Islet precursor cell (in vitro differentiated cells): ENCODE data around the gene ECT2.
A peak's percentile ranks its signal among the peaks of the same experiment; 100 is the strongest.
"Not testable (repeated sequence)": the region's sequence is repeated elsewhere in the genome, so short reads cannot be mapped to it uniquely, and the experiment has no call there.

Source experiments
- DNase-seq: peaks from one replicate; pipeline ENCODE4 v3.0.0-alpha.2; 2018

ECT2 gene

DNA sequence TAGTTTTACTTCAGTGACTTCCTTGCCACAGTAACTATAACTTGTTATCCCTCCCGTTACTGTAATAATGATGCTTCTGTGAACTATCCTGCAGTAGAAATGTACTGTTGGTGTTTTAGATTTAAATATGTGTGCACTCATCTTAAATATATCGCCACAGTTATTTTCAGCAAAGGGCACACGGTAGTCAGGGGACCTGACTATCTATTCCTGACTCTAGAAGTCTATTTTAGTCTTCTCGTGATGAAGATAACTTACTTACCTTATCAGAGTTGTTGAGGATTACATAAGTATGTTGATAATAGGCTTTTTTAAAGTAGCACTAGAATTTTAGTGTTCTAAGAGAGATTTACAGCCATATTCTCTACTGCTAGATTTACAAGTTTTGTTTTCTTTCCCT, 65.3 kb downstream of the ECT2 start:
- DNase-seq, result no peak

DNA sequence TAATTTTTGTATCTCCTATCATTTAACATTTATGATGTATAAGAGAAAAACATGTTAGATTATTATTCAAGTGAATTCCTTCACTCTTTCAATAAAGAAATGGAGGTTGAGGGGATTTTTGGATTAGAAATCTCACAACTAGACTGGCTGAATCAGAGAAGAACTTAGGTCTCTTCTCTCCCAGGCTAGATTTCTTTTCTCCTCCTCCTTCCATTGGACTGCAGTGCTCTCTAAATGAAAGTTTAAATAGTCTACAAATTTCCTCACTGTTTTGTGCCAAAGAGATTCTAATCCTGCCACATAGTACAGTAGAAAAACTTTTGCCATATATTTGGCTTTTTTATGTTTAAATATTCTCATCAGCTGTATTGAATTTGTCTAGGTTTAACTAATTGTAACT, 65.8 kb downstream of the ECT2 start:
- no peak for DNase-seq

DNA sequence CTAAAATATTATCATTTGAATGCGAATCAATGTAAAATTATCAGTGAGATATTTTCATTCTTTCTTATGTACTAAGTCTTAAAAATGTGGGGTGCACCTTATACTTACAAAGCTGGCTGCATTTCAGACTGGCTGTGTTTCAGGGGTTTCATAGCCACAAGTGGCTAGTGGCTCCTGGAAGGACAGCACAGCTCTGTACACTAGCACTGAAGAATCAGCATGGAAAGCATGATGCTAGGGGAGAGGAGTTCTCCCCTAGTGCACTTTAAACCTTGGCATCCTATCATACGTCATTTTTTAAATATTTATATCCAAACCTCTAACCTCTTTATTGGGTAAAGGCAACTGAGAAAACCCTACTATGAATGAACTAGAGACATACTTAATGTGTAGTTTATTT, 66.4 kb downstream of the ECT2 start:
- DNase-seq, result no peak

DNA sequence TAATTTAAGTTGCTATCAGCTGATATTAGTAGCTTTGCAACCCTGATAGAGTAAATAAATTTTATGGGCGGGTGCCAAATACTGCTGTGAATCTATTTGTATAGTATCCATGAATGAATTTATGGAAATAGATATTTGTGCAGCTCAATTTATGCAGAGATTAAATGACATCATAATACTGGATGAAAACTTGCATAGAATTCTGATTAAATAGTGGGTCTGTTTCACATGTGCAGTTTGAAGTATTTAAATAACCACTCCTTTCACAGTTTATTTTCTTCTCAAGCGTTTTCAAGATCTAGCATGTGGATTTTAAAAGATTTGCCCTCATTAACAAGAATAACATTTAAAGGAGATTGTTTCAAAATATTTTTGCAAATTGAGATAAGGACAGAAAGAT, 70.0 kb downstream of the ECT2 start:
- DNase-seq, result no peak

DNA sequence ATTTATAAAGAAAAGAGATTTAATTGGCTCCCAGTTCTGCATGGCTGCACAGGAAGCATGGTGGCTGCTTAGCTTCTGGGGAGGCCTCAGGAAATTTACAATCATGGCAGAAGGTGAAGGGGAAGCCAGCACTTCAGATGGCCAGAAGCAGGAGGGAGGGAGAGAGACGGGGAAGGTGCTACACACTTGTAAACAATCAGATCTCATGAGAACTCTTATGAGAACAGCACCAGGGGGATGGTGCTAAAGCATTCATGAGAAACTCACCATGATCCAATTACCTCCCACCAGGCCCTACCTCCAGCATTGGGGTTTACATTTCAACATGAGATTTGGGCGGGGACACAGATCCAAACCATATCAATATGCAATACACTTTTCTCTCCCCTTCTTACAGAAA, 73.7 kb downstream of the ECT2 start:
- DNase-seq, result no peak

DNA sequence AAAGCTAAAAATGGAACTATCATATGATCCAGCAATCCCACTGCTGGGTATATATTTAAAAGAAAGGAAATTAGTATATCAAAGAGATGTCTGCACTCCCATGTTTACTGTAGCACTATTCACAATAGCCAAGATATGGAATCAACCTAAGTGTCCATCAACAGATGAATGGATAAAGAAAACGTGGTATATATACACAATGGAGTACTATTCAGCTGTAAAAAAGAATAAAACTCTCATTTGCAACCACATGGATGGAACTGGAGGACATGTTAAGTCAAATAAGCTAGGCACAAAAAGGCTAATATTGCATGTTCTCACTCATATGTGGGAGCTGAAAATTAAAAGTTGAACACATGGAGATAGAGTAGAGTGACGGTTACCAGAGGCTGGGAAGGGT, 76.7 kb downstream of the ECT2 start:
- not testable (repeated sequence) for DNase-seq

DNA sequence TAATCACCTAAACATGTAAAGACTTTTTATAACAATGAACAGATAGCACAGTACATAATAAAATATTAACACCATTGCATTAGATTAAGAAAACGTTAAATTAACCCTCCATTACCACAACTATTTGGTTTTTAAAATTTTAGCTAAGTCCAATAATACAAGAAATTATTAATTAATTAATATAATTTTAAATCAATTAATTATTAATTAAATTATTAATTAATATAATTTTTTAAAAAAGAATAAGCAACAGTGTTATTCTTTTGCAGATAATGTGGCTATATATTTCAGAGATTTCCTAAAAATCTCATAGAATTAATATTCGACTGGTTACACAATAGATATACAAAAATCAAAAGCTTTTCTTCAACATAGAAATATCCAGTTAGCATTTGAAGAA, 82.5 kb downstream of the ECT2 start:
- DNase-seq, result no peak

DNA sequence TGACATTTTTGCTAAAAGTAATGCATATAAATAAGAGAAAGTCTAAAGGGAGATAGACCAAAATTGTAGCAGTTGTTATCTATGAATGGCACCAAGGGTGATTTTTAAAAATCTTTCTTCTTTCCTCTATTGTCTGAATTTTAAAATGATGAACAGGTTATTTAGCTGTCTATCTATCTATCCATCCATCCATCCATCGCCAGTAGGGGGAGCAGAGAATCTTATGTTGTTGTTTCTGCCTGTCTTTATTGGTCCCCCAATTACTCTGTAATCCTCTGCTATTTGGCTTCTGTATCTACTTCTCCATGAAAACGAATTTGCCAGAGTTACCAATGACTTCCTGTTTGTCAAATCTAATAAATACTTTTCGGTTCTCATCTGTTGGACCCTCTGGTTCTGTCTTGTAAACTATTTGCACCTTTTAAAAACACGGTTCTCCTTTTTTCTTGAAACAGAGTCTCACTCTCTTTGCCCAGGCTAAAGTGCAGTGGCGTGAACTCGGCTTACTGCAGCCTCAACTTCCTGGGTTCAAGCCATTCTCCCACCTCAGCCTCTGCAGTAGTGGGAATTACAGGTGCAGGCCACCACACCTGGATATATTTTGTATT, 86.0 kb downstream of the ECT2 start:
- peak; percentile 59 for DNase-seq

DNA sequence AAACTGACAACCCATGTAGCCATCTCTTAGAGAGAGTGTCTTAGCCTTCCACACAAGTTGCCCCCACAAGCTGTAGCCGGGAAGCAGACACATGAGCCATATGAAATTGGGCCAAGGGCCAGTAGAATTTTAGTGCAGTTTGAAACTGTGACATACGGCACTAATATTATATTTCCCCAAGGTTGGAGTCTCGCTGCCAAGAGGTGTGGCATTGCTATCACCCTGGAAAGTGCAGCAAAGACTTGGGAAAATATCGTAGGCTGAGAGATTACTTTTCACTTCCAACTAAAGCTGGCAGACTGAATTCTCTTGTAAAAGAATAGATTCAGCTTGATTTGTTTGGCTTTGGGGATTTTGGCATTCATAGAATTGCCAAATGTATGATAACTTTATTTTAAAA, 89.2 kb downstream of the ECT2 start:
- DNase-seq, result no peak

DNA sequence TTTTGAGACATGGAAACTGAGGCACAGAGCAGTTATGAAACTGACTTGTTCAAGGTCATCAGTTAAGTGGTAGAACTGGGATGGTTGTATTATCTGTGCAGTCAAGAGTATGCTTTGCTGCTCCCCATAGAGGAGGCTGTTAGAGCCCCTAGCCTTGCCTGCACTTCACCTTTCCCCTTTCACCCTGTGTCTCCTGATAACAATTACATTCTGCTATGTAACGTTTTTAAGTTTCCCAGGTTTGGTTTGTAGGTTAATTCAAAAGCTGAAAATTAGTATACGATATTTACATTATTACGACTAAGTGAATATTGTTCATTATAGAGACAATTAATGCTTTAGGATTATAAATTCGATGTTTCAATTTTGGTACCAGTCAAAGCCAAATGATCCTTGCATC, 89.9 kb downstream of the ECT2 start:
- DNase-seq, result no peak

DNA sequence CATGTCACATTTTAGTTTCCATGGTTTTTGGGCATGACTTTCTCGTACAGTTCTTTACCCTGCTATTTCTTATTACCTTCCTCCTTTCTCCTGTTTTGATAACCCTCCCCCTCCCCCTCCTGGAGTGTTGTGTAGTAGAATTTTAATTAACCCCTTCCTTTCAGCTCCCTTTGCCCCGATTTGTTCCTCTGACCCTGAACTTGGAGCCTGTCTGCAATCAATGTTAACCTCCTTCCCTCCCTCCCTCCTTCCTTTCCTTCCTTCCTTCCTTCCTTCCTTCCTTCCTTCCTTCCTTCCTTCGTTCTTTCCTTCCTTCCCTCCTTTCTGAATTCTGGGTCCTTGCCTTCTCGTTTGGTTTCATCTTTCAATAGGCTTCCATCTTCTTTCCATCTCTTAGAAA, 90.4 kb downstream of the ECT2 start:
- DNase-seq, result no peak

DNA sequence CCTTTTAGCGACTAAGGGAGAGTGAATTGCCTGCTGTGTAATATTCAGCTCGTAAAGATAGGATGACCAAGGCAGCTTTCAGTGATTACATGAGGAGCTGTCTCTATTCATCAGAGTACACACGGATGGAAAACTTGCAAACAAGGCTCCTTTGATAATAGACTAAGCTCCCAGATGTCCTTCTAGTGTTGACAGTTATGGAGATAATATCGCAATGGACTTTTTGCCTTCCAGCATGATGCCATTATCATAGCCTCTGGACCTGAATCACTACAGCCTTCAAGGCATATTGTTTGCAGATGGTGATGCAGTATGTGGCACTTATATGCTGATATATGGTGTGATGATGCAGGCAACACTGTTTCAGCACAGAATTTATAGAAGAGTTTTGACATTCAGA, 93.9 kb downstream of the ECT2 start:
- peak; percentile 56 for DNase-seq

DNA sequence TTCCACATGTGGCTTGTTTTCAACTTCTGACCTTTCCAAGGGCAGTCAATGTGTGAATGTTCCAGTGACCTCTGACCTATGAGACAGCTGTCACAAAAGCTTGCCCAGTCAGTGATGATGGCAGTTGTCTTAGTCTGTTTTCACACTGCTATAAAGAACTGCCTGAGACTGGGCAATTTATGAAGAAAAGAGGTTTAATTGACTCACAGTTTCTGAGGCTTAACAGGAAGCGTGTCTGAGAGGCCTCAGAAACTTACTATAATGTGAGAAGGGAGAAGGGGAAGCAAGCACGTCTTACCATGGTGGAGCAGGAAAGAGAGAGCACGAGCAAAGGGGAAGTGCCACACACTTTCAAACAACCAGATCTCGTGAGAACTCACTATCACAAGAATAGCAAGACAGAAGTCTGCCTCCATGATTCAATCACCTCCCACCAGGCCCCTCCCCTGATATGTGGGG, 95.6 kb downstream of the ECT2 start:
- DNase-seq, result no peak

DNA sequence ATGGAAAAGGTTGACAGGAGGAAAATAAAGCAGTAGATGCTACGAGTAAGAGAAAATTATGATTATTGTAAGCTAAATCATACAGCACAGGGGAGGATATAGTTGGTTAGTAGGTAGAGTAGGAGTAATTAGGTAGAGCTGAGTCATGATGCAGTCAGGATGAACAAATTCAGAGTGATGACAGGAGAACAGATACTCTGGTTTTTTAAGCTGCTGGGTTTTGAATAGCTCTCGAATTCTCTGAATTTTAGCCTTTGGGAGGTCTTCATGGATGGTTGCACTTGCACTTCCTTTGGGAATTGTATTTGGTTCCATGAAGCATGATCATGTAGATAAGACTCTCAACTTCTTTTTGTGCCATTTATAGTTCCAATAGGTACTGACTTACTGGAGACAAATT, 96.2 kb downstream of the ECT2 start:
- DNase-seq, result no peak

DNA sequence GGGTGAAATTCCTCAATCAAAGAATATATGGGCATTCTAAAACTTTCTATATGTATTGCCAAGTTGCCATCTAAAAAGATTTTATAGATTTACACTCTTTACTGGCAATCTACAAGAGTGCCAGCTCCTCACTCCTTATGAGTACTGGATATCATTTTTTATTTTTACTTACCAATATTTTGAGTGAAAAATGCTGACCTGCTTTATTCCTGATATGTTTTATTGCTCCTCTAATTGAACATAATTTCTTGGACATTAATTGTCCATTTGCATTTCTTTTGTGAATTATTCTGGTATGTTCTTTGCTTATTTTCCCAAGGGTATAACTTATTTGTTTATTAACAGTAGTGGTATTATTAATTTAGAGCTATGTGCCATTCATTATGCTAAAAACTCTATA, 96.8 kb downstream of the ECT2 start:
- DNase-seq, result no peak

DNA sequence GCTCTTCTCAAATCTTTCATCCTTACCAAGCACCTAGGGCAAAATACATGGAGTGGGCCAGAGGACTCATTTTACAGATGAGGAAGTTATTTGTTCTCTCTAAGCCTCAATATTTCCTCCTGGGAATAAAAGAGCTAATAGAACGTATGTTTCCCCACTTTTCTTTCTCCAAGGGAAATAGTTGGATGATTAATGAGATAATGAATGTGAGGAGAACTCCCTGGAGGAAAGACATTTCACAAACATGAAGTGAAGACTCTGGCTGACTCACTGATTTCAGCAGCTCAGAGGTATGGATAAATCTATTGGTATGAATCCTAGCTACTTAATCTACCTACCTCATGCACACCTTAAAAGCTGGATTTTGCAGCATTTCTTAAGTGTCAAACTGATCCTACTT, 98.4 kb downstream of the ECT2 start:
- no peak for DNase-seq

DNA sequence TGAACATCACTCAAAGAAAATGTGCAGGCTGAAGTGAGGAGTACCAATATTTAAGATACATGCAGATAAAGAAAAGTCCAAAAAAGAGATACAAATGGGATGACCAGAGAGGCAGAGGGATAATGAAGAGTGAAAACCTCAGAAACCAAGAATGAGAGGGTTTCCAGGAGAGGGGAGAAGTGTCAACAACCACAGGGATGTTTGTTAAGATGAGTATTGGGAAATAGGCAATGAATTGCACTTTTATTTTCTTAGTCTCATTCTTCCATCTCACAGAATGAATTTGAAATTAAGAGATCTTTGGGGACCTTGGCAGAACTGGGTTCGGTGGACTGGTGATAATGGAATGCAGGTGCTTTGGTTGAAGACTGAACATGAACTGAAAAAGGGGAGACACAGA, 102.5 kb downstream of the ECT2 start:
- DNase-seq, result no peak

DNA sequence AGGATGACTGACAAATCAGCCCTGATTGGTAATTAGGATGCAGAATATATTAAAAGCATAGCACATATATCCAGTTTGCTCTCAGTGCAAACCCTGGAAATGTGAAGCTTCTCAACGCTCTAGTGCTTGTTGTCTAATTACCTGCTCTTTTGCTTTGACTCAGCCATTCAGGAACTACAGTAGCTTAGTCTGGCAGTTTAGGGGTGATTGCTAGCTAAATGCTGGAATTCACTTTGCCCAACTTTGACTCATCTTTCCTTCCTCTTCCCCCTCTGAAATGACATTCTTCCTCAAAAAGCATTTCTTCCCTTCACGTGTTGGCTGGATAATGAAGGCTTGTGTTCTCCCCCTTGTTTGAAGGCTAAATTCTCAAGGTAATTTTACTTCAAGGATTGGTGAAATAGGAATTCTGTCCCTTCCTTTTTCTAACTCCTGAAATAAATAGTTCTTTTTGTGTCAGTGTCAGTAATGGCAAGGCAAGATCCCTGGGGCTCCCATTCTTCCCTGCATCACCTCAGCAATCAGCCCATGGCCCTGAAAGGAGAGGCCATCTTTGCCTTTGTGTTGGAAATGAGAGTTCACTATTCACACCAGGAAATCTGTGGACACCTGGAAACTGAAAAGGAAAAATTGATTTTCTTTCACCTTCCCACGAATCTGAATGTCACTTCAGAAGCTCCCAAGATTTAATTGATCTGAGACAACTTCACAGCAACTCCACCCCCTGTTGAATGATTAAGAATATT, 103.6 kb downstream of the ECT2 start:
- no peak for DNase-seq

DNA sequence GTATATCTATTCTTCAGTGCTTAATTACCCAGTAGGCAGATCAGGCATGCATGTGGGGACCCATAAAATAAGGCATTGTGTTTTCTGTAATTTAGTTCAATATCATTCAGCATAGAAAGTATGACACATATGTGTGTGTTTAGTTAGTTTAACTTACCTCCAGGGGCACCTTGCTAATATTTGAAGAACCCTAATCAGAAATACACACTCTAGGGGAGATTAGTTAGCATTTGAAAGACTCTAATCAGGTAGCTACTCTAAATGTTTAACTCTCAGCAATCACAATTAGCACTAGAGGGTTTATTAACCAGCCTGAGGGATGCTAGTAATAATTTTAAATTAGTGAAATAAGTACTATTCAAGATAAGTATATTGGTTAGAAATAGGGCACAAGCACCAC, 104.5 kb downstream of the ECT2 start:
- DNase-seq, result no peak

DNA sequence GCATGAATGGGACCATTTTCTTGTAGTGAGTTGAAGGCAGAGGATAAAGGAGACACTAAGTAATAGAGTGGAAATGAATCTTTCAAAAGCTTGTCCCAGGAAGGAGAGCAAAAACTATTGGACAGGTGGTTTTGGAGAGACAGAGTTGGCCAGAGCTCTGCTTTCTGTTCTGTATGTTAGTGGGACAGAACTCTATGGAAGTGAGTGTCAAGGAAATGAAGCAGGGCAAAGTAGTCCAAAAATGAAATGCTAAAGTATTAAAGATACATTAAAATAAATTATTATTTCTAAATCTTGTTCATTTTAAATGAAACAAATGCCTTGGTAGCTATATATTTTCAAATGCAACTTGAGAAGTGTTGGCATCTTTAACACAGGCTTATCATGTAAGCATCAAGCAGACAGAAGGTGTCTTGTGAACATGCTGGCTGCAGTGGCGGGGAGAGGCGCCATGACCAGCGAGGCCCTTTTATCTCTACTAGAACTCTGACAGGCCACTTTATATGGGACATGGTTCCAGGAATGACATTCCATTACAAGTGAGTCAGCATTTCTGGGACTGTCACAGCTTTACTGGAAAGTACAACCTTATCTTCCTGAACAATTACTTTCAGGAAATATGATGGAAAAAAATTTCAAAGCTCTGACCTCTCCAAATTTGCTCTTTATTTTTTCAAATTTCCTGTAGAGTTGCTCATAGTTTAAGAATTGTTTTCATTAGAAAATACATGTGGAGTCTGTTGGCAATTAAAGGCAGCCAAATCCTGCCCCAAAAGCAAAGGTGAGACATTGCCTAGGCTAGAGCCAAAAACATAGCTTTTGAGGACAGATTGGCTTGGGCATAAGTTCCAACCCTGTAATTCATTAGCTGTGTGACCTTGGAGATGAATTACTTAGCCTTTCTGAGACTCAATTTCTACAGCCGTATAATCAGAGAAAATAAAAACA, 106.5 kb downstream of the ECT2 start:
- DNase-seq, result peak; percentile 82

DNA sequence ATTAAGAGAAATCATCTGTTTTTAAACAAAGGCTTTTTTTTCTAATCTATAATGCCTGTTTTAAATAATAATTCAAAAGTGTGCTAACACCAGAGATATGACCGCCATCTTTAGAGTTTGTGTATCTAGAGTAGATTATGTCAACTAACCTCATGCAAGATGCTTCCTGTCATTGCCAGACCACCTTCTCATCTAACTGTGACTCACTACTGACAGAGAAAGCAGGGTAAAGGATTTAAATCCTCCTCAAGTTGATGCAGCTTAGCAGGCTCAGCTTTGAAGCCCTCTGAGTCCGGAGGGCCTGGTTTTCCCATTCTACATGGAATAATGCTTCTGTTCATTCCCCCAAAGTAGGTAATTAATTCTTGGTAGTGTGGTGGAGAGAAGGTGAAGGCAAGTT, 108.5 kb downstream of the ECT2 start:
- no peak for DNase-seq

DNA sequence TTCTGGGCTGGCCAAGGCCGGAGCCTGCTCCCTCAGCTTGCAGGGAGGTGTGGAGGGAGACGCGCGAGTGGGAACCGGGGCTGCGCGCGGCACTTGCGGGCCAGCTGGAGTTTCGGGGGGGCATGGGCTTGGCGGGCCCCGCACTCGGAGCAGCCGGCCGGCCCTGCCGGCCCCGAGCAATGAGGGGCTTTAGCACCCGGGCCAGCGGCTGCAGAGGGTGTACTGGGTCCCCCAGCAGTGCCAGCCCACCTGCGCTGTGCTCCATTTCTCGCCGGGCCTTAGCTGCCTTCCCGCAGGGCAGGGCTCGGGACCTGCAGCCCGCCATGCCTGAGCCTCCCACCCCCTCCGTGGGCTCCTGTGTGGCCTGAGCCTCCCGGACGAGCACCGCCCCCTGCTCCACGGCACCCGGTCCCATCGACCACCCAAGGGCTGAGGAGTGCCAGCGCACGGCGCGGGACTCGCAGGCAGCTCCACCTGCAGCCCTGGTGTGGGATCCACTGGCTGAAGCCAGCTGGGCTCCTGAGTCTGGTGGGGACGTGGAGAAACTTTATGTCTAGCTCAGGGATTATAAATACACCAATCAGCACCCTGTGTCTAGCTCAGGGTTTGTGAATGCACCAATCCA, 116.3 kb downstream of the ECT2 start:
- not testable (repeated sequence) for DNase-seq

DNA sequence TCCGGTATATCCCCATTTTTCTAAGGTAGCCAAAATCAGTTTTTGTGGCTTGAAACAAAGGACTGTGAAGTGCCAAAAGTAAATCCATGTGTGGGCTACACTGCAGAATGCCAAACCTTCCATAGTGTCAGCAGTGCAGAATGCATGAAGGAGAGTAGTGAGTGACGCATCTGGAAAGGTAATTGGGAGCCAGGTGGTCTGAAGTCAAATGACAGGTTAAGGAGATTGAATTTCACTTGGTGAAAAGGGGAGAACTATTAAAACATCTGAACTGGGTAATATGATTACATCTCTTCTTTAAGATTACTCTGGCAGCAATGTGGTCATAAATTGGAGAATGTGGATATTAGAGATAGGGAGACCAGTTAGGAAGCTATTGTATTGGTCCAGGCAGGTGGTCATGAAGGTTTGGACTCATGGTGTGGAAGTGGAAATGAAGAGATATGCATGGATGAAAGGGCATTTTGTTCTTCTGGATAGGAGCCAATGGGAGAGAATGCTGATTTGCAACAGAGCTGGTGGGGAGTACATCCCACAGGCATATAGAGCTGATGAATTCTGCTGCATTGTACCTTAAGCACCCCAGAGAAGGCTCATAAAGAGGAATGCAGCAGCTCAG, 118.2 kb downstream of the ECT2 start:
- no peak for DNase-seq
